ENCODE measurements around the gene CD300LD. TPM values are rescaled to one million over a fixed set of nuclear protein-coding genes. Genes with fewer than 3 reads are reported as not detected.
A peak's percentile ranks its signal among the peaks of the same experiment; 100 is the strongest.

CD300LD gene
- total RNA-seq, 1 donor from 2014 or later: not detected

GRCh38 chr17:74532115-74532514, 60.0 kb downstream of the CD300LD start:
- no peaks in the 10 kb centered on the region for H3K9me3 Mint-ChIP-seq (ENCODE audit: unreplicated experiment)

DNA sequence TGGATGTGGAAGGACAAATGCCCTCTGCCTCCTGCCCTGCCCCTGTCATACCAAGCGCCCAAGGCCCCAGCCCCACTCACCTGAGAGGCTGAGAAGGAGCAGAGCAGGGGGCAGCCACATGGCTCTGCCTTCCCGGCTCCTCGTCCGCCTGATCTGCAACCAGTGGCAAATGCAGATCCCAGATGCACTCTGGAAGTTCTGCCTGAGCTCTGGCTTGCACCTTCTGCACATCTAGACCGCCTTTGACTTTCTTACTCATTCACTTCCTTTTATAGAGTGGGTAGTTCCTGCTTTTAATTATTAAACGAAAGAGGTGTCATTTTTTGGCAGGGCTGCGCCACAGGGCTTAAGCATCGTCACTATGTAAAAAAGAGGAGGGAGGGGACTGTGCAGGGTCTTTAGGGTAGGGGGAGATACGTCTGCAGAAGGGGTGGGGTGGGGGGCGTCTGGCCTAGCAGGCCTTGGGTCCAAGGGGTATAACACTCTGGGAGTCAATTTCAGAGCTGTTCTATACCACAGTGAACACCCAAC, 60.8 kb downstream of the CD300LD start, which contains the start of gene CD300LB:
Gene CD300LB (minus strand): TSS at position 245 of the 531 bp plus-strand sequence. CDS start 125 bp downstream, at position 120.
- Mint-ChIP-seq H3K36me3 (ENCODE audit: unreplicated experiment) (no peaks in the 10 kb centered on the region), H3K4me1 (ENCODE audit: unreplicated experiment) (no peaks in the 10 kb centered on the region), H3K27me3 (ENCODE audit: unreplicated experiment) (no peaks in the 10 kb centered on the region), H3K27ac (ENCODE audit: unreplicated experiment) (no peak within 1 kb of the TSS), H3K4me3 (ENCODE audit: unreplicated experiment) (no peak within 1 kb of the TSS), H3K9me3 (ENCODE audit: unreplicated experiment) (no peaks in the 10 kb centered on the region)
- peak; percentile 71 for DNase-seq (ENCODE audit: extremely low spot score, unreplicated experiment)
- TF ChIP-seq CTCF (IDR thresholded peaks at IDR 0.05): no peak

More at GRCh38 chr17:74532115-74532514, 60.0 kb downstream of the CD300LD start:
- H3K36me3 Mint-ChIP-seq (ENCODE audit: unreplicated experiment): no peaks in the 10 kb centered on the region
- no peak for TF ChIP-seq CTCF (IDR thresholded peaks at IDR 0.05)
- H3K4me3 Mint-ChIP-seq (ENCODE audit: unreplicated experiment): no peak overlapping the region
- H3K27me3 Mint-ChIP-seq (ENCODE audit: unreplicated experiment): peaks cover 5% of the 10 kb centered on the region
- no peak overlapping the region for H3K27ac Mint-ChIP-seq (ENCODE audit: unreplicated experiment)
- DNase-seq (ENCODE audit: extremely low spot score, unreplicated experiment): peak; percentile 54
- H3K4me1 Mint-ChIP-seq (ENCODE audit: unreplicated experiment): no peaks in the 10 kb centered on the region

DNA sequence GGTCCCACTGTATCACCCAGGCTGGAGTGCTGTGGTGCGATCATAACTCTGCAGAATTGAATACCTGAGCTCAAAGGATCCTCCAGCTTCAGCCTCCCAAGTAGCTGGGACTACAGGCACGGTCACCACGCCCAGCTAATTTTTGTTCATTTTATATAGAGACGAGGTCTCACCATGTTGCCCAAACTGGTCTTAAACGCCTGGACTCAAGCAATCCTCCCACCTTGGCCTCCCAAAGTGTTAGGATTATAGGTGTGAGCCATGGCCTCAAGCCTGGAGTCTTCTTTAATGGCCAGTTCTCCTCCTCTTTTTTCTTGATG, 61.3 kb downstream of the CD300LD start:
- Mint-ChIP-seq H3K4me3 (ENCODE audit: unreplicated experiment) (no peak overlapping the region), H3K4me1 (ENCODE audit: unreplicated experiment) (no peaks in the 10 kb centered on the region), H3K9me3 (ENCODE audit: unreplicated experiment) (no peaks in the 10 kb centered on the region), H3K36me3 (ENCODE audit: unreplicated experiment) (no peaks in the 10 kb centered on the region), H3K27me3 (ENCODE audit: unreplicated experiment) (no peaks in the 10 kb centered on the region), H3K27ac (ENCODE audit: unreplicated experiment) (no peak overlapping the region)
- peak; percentile 30 for DNase-seq (ENCODE audit: extremely low spot score, unreplicated experiment)
- TF ChIP-seq CTCF (IDR thresholded peaks at IDR 0.05): no peak

Other genes starting within 250 kb of the CD300LD start
- not detected in 2 replicates for gene BTBD17, start 230.4 kb downstream of the CD300LD start, total RNA-seq
- not detected in 2 replicates for gene GPR142, start 224.8 kb downstream of the CD300LD start, total RNA-seq
- 44.4 and 56.4 TPM in 2 replicates for gene GPRC5C, start 160.2 kb downstream of the CD300LD start, total RNA-seq
- gene CD300A, start 125.6 kb downstream of the CD300LD start, total RNA-seq: not detected in 2 replicates
- gene CD300LB, start 60.8 kb downstream of the CD300LD start, total RNA-seq: not detected in 2 replicates
- not detected in 2 replicates for gene CD300C, start 46.2 kb downstream of the CD300LD start, total RNA-seq
- gene CD300H, start 24.8 kb downstream of the CD300LD start, total RNA-seq: not detected in 2 replicates
- not detected in 2 replicates for gene CD300E, start 31.5 kb upstream of the CD300LD start, total RNA-seq
- gene CD300LF, start 120.6 kb upstream of the CD300LD start, total RNA-seq: not detected in 2 replicates
- gene RAB37, start 145.0 kb upstream of the CD300LD start, total RNA-seq: not detected in 2 replicates
- 117 and 125 TPM in 2 replicates for gene NHERF1, start 156.3 kb upstream of the CD300LD start, total RNA-seq
- 48.6 and 52.5 TPM in 2 replicates for gene NAT9, start 184.1 kb upstream of the CD300LD start, total RNA-seq